Measurements from ENCODE around the gene LPO. TPM values are rescaled to one million over a fixed set of nuclear protein-coding genes. Genes with fewer than 3 reads are reported as not detected.

Gene LPO
- polyA plus RNA-seq, 4 donors = 0.06 to 0.29 (median 0.26) TPM; not detected in 1

DNA sequence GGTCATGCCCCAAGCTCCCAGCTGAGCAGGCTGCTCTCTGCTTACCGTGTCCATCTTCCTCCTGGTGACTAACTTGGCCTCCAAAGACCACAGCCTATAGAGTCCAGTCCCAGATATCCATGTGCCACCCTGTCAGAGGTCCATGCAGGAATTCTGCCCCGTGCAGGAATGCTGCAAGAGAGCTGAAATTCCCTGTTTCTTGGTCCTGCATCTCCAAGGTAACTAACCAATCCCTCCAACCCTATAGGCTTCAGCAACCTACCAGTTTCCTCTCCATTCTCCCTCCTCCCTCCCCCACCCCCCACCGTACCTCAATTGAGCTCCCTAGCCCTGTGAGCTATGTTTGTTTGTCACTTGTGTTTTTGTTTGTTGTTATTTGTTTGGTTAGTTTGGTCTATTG lies 9.7 kb upstream of the LPO start:
- no peak for DNase-seq (ENCODE audit: low read depth in 4 of 4, low spot score in 3 of 4)

DNA sequence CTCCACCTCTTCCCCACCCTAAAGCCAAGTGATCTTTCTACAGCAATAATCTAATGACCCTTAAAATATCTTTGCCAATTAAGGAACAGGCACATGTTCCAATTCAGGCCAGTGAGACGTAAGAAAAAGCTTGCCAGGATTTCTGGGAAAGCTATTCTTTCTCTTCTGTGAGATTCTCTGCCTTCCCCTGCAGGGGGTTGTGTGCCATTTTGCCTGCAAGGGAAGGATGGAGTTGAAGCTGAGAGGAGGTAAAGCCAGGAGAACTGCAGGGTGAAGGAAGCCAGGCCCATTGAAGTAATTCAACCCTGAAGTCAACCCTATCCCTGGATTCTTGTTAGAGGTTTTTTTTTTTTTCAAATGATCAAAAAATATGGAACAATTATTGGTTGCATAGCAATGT lies 9.0 kb upstream of the LPO start:
- no peak for DNase-seq (ENCODE audit: low read depth in 4 of 4, low spot score in 3 of 4)

DNA sequence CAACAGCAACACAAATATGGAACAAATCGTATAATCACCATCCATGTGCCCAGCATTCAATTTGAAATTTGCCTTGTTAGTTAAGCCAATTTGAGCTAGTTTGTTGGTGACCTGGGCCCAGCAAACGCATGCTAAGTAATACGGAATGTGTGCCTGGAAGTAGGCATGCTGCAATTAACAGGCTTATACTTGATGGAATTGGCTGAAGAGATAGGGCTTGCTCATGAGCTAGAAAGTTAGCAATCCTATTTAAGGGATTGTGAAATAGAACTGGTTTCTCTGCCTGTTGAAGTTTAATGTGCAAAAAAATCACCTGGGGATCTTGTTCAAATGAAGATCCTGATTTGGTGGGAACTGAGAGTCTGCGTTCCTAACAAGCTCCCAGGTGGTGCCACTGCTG lies 8.5 kb upstream of the LPO start:
- DNase-seq (ENCODE audit: low read depth in 4 of 4, low spot score in 3 of 4) = no peak

DNA sequence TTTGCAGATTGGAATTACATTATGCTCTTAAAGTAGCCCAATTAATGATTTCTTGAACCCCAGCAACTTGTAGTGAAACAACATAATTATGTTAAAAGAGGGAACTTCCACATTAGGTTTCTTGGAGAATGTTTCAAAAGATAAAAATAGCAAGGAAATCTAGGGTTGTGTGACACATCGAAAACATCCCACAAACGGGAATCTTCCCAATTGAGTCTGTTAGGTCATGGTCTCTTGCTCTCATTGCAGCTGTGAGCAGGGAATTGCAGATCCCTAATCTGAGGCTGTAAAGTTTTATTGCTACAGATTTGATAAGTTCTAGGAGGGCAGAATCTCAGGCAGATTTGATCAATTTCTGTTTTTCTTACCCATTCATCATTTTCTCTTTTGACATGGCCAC lies 6.7 kb upstream of the LPO start:
- DNase-seq (ENCODE audit: low read depth in 4 of 4, low spot score in 3 of 4) = no peak

DNA sequence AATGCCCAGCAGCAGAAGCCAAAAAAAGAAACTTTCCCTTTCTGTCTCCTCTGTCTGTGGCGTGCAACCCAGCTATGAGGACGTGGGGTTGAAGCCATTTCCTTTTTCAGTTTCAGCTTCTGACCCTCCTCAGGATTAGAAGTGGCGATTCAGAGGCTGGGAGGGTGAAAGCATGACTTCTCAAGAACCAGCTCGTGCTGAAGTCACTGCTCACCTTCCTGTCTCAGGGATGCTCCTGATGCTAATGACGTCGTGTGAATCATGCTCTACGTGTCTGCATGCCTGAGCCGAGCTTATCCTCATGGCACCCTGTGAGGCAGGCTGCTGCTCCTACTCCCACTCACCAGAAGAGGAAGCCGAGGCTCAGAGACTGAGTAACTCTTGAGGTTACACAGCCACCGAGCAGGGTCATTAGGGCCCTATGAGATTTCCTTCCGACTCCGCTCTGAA lies 5.7 kb upstream of the LPO start:
- no peak for DNase-seq (ENCODE audit: low read depth in 4 of 4, low spot score in 3 of 4)

DNA sequence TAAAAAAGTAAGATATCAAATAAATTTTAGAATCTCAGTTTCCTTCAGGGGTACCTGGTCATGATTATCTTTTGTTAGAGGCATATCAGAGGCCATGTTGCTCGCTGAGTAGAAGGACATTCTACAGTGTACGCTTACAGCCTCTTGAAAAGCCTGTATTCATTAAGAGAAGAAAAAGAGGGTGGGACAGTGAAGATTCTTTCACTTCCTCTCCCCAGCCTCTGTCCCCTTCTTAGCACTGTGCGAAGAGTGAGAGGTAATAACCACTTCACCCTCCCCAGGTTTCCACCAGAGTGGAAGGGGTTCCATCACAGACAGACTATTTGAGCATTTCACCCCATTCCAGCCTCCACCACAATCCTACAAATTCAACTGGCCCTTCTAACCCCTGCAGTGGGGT lies 4.8 kb upstream of the LPO start:
- DNase-seq (ENCODE audit: low read depth in 4 of 4, low spot score in 3 of 4) = no peak

DNA sequence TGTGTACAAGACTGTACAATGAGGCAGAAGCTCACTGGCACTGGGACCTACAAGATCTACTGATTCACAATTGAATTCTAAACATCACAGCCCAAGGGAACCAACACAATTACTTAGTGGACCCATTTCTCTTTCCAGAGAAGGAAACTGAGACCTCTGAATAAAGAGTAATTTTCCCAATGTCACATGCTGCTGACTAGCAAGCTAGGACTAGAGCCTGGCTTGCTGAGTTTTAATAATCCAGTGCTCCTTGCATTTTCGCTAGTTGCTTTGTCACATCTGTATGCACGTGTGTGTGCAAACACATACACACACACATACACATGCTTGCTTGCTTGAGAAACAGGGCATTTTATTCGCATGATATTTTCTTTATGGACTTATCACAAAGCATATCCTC lies 3.9 kb upstream of the LPO start:
- no peak for DNase-seq (ENCODE audit: low read depth in 4 of 4, low spot score in 3 of 4)

DNA sequence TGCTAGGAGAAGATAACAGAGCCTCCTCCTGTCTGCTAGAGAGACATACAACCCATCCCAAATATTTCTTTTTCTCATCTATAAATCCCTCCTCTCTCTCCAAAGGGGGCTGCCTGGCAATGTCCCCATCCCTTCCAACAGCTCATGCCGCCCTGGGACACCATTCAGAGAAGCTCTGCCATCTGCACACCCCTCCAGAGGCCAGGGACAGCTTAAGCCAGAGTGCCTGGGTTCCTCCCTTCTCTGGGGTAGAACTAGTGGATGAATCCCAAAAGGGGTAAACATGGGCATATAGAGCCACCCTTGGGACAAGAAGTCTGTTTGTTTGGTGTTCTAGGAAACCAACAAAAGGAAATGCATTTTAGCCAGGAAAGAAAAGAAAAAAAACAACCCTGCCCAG lies 2.6 kb upstream of the LPO start:
- DNase-seq (ENCODE audit: low read depth in 4 of 4, low spot score in 3 of 4) = no peak

DNA sequence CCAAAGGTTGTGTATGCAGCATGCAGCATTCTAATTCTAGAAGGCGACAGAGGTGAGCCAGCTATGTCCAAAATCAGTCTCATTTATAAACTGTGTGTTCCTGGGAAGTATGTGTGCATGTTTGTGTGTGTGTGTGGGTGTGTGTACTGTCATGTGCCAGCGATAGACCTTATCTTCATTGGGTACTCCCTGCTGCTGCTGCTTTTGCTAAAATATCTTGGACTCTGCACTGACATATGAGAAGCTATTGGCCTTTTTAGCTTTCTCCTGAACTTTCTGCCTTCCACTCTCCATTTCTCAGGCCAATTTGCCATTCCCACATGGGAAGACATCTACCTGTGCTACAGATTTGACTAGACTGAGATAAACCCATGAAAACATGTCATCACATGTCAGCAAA lies 2.0 kb upstream of the LPO start:
- no peak for DNase-seq (ENCODE audit: low read depth in 4 of 4, low spot score in 3 of 4)

DNA sequence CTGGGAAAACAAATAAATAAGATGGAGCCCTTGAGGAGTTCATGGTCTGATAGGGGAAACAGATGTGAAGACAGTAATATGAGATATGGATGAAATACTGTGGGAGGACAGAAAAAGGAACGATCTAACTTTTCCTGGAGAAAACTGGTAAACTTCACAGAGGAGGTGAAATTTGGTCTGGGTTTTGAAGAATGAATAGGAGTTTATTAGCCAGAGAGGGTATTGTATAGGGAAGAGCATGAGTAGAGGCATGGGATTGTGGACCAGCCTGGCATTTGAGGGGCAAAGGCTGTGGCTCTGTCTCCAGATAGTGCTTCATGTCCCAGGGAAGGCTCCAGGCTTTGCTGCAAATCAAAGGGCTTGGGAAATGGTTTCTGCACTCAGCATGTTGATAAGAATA lies 1.6 kb downstream of the LPO start:
- DNase-seq (ENCODE audit: low read depth in 4 of 4, low spot score in 3 of 4) = no peak

DNA sequence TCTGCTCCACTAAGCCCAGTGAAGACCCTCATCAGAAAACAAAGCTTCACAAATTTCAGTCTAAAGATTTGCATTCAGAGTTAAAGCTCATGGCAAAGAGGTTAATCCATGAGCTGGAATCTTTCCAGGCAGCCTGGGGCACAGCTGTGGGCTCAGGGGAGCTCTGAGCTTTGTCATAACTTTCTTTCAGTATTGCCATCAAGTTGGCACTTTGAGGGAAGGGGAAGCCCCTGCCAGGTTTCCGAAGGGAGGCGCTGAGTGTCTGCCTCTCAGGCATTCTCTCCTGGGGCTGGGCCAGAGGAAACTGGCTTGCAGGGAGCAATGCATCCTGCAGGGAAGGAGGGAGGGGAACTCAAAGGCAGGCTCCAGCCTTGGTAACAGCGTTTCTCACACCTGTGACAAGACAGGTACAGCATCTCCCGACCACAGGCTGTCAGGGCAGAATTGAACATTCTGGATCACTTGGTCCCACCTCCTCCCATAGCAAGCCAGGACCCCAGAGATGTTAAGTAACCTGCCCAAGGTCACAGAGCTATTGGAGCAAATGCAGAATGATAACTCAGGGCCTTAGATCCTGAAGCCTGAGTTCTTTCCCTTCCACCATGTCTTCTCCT lies 3.9 kb downstream of the LPO start:
- DNase-seq (ENCODE audit: low read depth in 4 of 4, low spot score in 3 of 4) = no peak

DNA sequence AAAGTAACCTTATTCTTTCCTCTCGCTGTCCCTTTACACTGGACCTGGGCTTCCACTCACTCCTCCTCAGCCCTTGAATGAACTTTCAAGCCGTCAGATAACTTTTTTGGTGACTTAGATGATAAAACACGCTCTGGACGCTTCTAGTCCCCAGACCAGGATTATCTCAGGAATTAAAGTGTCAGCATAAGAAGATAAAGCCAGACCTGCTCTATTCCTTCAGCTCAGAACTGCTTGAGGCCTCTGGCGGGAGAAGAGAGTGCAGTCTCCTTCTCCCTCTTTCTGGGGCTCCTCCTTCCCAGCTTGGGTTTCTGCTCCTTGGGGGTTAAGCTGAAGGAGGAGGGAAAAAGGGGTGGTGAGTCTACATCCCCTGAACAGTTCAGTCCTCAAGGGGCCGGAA lies 6.6 kb downstream of the LPO start:
- no peak for DNase-seq (ENCODE audit: low read depth in 4 of 4, low spot score in 3 of 4)

DNA sequence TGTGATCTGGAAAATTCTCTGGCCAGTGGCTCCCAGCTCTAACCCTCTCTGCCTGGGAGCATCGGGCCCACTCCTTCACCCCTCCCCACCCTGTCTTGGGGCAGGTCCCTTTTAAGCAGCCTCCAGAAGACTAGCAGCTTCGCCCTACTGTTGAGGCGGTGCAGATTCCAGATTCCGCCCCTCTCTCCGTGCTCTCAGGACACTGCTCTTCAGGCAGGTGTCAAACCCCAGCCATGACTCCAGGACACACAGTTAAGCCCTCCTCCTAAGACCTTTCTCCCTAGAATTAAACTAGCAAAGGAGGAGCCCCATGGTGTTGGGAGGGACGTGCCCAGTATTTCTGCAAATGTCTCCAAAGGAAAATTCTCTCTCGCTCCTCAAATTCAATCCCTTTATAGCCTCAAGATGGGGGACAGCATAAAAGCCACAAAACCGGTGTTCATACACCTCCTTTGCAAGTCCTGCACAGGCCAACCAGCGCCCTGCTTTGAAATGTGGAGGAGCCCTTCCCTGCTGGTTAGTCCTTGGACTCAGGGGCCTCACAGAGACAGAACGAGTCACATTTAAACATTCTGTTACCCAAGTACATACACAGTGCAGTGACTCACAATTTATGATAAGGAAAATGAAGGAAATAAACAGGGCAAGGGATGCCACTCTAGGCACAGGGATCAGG lies 7.2 kb downstream of the LPO start:
- no peak for DNase-seq (ENCODE audit: low read depth in 4 of 4, low spot score in 3 of 4)

DNA sequence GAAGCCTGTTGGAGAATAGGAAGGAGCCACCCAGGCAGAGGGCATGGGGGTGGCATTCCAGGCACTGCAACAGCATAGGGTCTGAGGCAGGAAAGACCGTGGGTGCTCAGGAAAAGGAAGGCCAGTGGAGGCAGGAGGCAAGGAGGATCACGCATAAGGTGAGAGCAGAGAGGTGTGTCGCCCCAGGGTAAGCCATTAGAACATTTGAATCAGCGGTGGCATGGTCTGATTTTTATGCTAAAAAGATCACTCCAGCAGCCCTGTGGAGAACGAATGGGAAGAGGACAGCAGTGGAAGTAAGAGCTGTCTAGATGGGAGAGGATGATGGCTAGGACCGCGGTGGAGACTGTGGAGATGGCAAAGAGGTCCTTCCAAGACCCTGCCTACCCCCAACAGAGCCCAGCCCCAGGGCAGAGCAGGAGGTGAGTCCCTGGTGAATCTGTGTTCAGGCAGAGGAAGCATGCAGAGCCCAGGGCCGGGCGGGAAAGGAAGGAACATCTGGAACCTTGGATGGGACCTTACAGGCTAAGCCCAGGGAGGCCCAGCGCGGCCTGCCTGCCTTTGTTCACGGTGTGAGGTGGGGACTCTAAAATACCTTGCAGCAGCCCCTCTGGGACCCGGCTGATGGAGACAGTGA lies 7.8 kb downstream of the LPO start:
- no peak for DNase-seq (ENCODE audit: low read depth in 4 of 4, low spot score in 3 of 4)

DNA sequence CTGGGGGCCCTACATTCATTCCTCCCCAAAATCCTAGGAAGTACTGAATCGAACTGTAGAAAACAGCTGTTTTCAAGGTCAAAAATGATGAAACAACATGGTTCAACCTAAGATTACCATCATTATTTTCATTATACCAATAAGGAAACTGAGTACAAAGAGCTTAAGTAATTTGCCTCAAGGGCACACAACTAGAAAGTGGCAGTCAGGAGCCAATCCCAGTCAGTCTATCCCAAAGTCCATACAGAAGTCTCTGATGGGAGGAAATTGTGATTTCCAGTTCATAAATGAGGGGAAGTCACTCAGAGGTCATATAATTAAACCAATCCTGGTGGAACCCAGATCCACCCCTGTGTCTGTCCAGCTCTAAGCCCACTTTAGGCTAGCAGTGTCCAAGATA lies 8.4 kb downstream of the LPO start:
- no peak for DNase-seq (ENCODE audit: low read depth in 4 of 4, low spot score in 3 of 4)

DNA sequence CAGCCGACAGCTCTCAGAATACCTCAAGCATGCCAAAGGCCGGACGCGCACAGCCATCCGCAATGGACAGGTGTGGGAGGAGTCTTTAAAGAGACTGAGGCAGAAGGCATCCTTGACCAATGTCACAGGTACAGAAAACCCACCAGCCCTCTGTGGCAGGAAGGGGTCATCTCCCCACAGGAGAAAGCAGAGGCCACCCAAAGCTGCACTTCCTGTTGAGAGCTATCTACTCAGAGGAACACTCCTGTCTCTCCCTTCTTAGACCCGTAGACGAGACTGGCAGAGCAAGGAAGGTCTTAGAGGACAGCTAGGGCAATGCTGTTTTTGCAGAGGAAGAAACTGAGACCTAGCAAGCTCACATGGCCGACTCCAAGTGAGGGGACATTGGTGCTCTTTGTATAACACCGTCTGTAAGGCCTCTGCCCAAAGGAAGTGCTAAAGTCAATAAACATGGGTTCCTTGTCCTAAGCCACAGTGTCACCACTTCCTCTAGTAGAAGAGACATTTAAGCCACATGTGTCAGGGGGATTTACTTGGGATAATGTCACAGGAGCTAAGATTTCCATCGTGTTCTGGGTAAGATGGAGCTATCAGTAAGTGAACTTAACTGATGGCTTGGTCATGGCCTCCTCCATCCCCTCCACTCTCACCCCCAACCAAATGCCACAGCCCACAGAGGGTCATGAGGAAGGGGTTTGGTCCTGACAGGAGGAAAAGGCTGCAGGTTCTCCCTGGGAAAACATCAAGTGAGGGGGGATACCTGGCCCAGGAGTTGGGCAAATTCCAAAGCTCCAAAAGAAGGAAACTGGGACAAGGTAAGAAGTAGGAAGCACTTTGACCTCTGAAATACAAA lies 9.4 kb downstream of the LPO start:
- no peak for DNase-seq (ENCODE audit: low read depth in 4 of 4, low spot score in 3 of 4)

DNA sequence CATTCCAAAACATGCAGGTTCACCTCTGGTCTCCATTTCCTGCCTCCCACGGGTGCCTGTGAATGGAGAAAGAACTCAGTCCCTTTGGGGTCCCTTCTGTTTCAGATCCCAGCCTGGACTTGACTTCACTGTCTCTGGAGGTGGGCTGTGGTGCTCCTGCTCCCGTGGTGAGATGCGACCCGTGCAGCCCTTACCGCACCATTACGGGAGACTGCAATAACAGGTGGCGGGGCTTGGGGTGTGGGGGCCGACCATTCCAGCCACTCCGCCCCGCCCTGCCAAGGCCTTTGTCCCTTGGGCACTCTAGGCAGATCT lies 10.5 kb downstream of the LPO start:
- DNase-seq (ENCODE audit: low read depth in 4 of 4, low spot score in 3 of 4) = no peak

DNA sequence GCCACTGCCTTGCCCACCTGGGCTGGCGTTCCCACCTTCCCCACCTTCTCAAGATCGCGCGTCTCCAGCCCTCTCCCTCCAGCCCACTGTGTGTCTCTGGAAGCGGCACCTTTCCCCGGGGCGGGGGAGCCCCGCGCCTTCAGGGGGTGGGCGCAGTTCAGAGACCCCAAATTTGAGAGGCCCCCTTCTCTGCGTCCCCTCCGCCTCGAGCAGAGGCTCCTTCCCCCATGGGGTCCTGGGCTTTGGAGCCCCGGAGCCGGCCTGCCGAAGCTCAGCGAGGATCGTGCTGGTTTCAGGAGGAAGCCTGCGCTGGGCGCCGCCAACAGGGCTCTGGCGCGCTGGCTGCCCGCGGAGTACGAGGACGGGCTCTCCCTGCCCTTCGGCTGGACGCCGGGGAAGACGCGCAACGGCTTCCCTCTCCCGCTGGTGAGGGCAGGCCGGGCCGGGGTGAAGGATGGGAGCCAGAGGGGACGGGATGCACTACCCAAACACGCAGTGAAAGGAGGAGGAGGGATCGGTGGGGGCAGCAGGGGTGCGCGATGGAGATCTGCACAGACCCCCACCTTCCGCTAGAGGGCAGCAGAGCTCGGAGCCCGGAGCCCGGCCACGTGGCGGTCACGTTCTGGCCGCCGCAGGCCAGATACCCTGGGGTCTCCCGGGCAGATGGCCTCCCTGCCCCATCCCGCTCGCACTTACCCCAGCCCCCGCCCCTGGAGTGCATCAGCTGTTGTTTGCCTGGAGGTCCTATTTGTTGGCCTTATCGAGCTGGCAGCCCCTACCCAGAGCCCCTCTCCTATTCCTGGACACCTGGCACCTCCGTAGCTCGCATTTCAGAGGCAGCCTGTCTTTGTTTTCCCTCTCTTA lies 11.1 kb downstream of the LPO start:
- DNase-seq (ENCODE audit: low read depth in 4 of 4, low spot score in 3 of 4) = peak; percentile 36 to 53 (median 48)

DNA sequence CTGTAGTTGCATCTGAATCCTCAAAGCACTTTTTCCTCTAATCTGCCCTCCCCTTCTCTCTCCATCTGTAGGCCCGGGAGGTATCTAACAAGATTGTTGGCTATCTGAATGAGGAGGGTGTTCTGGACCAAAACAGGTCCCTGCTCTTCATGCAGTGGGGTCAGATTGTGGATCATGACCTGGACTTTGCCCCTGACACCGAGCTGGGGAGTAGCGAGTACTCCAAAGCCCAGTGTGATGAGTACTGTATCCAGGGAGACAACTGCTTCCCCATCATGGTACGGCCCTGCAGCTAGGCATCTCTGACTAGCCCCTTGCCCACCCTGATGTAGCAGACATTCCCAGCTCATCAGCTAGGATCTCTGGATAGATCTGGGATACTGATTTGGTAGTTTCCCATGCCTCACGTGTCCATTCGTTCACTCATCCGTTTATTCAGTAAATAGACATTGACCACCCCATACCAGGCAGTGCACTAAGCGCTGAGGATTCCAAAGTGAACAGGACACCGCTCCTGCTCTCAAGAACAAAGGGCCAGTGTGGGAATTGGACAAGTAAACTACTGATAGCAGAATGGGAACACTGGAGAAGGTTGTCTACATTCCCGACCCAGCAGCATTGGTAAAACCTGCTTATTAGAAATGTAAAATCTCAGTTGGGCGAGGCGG lies 12.1 kb downstream of the LPO start:
- DNase-seq (ENCODE audit: low read depth in 4 of 4, low spot score in 3 of 4) = no peak

DNA sequence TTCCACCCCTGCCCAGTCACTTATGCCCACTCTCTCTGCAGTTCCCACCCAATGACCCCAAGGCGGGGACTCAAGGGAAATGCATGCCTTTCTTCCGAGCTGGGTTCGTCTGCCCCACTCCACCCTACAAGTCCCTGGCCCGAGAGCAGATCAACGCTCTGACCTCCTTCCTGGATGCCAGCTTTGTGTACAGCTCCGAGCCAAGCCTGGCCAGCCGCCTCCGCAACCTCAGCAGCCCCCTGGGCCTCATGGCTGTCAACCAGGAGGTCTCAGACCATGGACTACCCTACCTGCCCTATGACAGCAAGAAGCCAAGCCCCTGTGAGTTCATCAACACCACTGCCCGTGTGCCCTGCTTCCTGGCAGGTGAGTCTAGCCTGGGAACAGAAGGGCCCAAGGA lies 13.8 kb downstream of the LPO start:
- no peak for DNase-seq (ENCODE audit: low read depth in 4 of 4, low spot score in 3 of 4)
